Subcutaneous preadipocyte (primary cell): ENCODE results near the gene PHYHIPL. TPM values are rescaled to one million over a fixed set of nuclear protein-coding genes. Genes with fewer than 3 reads are reported as not detected.

Experiments
- total RNA-seq: library from RNA; depleted of rRNA; stranded (reverse); fragments of >200 nt; gene quantifications from 2 replicates; pipeline ENCODE4 v1.2.3, GENCODE V29; 2012

The PHYHIPL gene
- total RNA-seq: not detected in 2 replicates

DNA sequence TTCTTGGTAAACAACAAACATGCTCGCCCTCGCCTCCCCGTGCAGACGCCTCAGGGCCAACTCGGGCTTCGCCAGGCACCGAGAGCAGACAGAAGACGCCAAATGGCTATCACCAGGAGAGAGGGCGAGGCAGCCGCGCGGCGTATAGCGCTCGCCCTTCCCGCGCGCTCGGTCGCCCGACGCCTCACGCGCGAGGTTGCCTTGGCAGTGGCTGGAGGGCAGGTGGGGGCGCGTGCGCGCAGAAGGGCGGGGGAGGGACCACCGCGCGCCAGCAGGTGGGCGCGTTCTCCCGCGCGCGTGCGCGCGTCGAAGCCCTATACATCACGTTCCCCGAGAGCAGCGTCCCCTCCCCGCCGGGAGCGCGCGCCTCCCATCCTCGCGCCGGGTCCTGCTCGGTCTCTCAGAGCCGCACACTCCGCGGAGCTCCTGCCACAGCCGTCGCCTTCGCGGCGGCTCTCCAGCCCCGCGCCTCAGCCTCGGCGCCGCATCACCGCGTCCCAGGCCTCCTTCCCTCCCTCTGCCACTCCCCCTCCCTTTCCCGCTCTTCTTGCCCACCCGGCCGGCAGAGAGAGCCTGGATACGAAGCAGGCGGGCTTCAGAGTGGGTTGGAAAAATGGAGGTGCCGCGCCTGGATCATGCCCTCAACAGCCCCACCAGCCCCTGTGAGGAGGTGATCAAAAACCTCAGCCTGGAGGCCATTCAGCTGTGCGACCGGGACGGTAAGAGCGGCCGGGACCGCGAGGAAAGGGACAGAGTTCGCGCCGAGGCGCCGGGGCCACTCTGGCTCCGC lies at the start of gene PHYHIPL:
TSS of gene PHYHIPL (plus strand) at position 403 of the 790 bp plus-strand sequence. CDS start at position 614, 211 bp downstream.

Other genes with a start within 250 kb of the PHYHIPL start
- gene FAM13C, start 185.9 kb downstream of the PHYHIPL start, total RNA-seq: 0.20 TPM in 1 of 2 replicates, not detected in the other